WTC11 (cell line): Measurements from ENCODE around the gene SLC7A10. TPM values are rescaled to one million over a fixed set of nuclear protein-coding genes. Genes with fewer than 3 reads are reported as not detected.

Experiments used
- ATAC-seq: fragments of 200-7000 bp; cut with Tn5 transposase; 2 replicates; pipeline ENCODE4 v1.10.0; 2021; ENCODE audit warnings: mild to moderate bottlenecking, moderate library complexity
- CTCF ChIA-PET: fragments of 300-600 bp; sonication (Branson Sonifier 250); formaldehyde crosslinking; loops from one replicate; lab custom pipeline; 2021; ENCODE audit warnings: antibody characterized with exemption; lab: Charles Lee
- POLR2A ChIA-PET: fragments of 350-600 bp; sonication (Branson Sonifier 250); formaldehyde crosslinking; loops from one replicate; lab custom pipeline; 2021; ENCODE audit warnings: antibody characterized with exemption; lab: Charles Lee
- DNase-seq: peaks from one replicate; pipeline ENCODE4 v3.0.0; 2021; ENCODE audit warnings: low spot score
- H3K27ac Mint-ChIP-seq: 2 replicates; pipeline ENCODE4 v1.8.0; 2021; ENCODE audit warnings: mixed read lengths
- H3K27me3 Mint-ChIP-seq: 2 replicates; pipeline ENCODE4 v1.8.0; 2021; ENCODE audit warnings: low read depth, mild to moderate bottlenecking, moderate library complexity, mixed read lengths
- H3K36me3 Mint-ChIP-seq: 2 replicates; pipeline ENCODE4 v1.8.0; 2021; ENCODE audit warnings: mixed read lengths
- H3K4me1 Mint-ChIP-seq: 2 replicates; pipeline ENCODE4 v1.8.0; 2022; ENCODE audit warnings: mixed read lengths
- H3K4me3 Mint-ChIP-seq: 2 replicates; pipeline ENCODE4 v1.8.0; 2021; ENCODE audit warnings: mild to moderate bottlenecking, moderate library complexity, mixed read lengths
- H3K9me3 Mint-ChIP-seq: 2 replicates; pipeline ENCODE4 v1.8.0; 2021; ENCODE audit warnings: mixed read lengths
- ARID4B ChIP-seq: sonication (generic); formaldehyde crosslinking; IDR thresholded peaks from 2 replicates; pipeline ENCODE4 v1.8.0; 2023; ENCODE audit warnings: missing genetic modification reagents, mild to moderate bottlenecking, borderline replicate concordance
- ATF2 ChIP-seq: sonication (generic); formaldehyde crosslinking; IDR thresholded peaks from 2 replicates; pipeline ENCODE4 v1.8.1; 2022; ENCODE audit warnings: low read depth, missing genetic modification reagents, borderline replicate concordance
- FOXP4 ChIP-seq: sonication (generic); formaldehyde crosslinking; IDR thresholded peaks from 2 replicates; pipeline ENCODE4 v1.8.0; 2022; ENCODE audit warnings: mild to moderate bottlenecking, missing genetic modification reagents
- IRF1 ChIP-seq: sonication (generic); formaldehyde crosslinking; IDR thresholded peaks from 2 replicates; pipeline ENCODE4 v1.8.0; 2023; ENCODE audit warnings: missing genetic modification reagents
- MLX ChIP-seq: sonication (generic); formaldehyde crosslinking; IDR thresholded peaks from 2 replicates; pipeline ENCODE4 v1.8.1; 2023; ENCODE audit warnings: mild to moderate bottlenecking, missing genetic modification reagents, moderate library complexity
- OVOL2 ChIP-seq: fragments of 250-450 bp; sonication (Bioruptor Pico); IDR thresholded peaks from 2 replicates; pipeline ENCODE4 v1.9.0; 2021; ENCODE audit warnings: mild to moderate bottlenecking, borderline replicate concordance
- ZNF219 ChIP-seq: sonication (generic); formaldehyde crosslinking; IDR thresholded peaks from 2 replicates; pipeline ENCODE4 v1.8.0; 2023; ENCODE audit warnings: missing genetic modification reagents, mild to moderate bottlenecking, borderline replicate concordance
- ZNF281 ChIP-seq: sonication (generic); formaldehyde crosslinking; IDR thresholded peaks from 2 replicates; pipeline ENCODE4 v1.8.0; 2023; ENCODE audit warnings: mild to moderate bottlenecking, missing genetic modification reagents
- ZNF396 ChIP-seq: fragments of 250-450 bp; sonication (Bioruptor Pico); IDR thresholded peaks from 2 replicates; pipeline ENCODE4 v1.8.0; 2021; ENCODE audit warnings: mild to moderate bottlenecking, moderate library complexity, borderline replicate concordance
- ZNF423 ChIP-seq: fragments of 250-450 bp; sonication (Bioruptor Pico); IDR thresholded peaks from 2 replicates; pipeline ENCODE4 v2.1.2; 2022; ENCODE audit warnings: mild to moderate bottlenecking, moderate library complexity
- ZSCAN18 ChIP-seq: fragments of 250-450 bp; sonication (Bioruptor Pico); IDR thresholded peaks from 2 replicates; pipeline ENCODE4 v2.1.2; 2022; ENCODE audit warnings: mild to moderate bottlenecking, moderate library complexity
- total RNA-seq: library from RNA; stranded (reverse); gene quantifications from 3 replicates; pipeline ENCODE4 v1.2.3, GENCODE V29; 2021

SLC7A10 gene
- total RNA-seq, 1 experiment from 2014 or later, result 4.2 TPM

GRCh38 chr19:33260628-33261418, 35.2 kb upstream of the SLC7A10 start (continued):
- TF ChIP-seq ARID4B (CRISPR knock-in tag), result no peak

- H3K27ac Mint-ChIP-seq, result no peak overlapping the region
- TF ChIP-seq ZNF423 (no peak), ZNF219 (CRISPR knock-in tag) (no peak), FOXP4 (no peak), OVOL2 (CRISPR knock-in tag) (no peak), ZNF281 (CRISPR knock-in tag) (no peak), ZSCAN18 (CRISPR knock-in tag) (no peak), ATF2 (no peak), IRF1 (CRISPR knock-in tag) (no peak), ZNF396 (CRISPR knock-in tag) (no peak), MLX (CRISPR knock-in tag) (no peak)
- TF ChIP-seq, all 79 proteins: peak for 0
- H3K36me3 Mint-ChIP-seq, result peaks cover 3% of the 10 kb centered on the region; the same call in 1 of the 2 replicates
- peaks cover 10% of the 10 kb centered on the region; the same call in 1 of the 2 replicates for H3K9me3 Mint-ChIP-seq
- DNase-seq (no peak), ATAC-seq (no peak)
- POLR2A ChIA-PET, result no interaction called here
- peaks cover 3% of the 10 kb centered on the region for H3K4me1 Mint-ChIP-seq
- H3K4me3 Mint-ChIP-seq, result no peak overlapping the region
- CTCF ChIA-PET, result interaction anchor here (1.1 to 1.5 kb wide), 2 partner anchors 24 to 75 kb away, joined by 4 to 5 read pairs; no protein-coding TSS in a partner anchor
- H3K27me3 Mint-ChIP-seq, result peaks cover 6% of the 10 kb centered on the region; the same call in 1 of the 2 replicates
Observed at GRCh38 chr19:33259539-33259938, 33.9 kb upstream of the SLC7A10 start.
